SH-SY5Y (cell line): ENCODE measurements around the gene MYEOV.

Experiments
- GATA2 ChIP-seq: IDR thresholded peaks from 2 replicates; pipeline ENCODE4 v1.6.1; 2011; ENCODE audit warnings: mild to moderate bottlenecking, low read depth, low read length
- GATA3 ChIP-seq: IDR thresholded peaks from 2 replicates; pipeline ENCODE4 v1.6.1; 2011; ENCODE audit warnings: low read depth, mild to moderate bottlenecking, low read length, moderate library complexity

GRCh38 chr11:69252490-69252837 is 41.5 kb upstream of the MYEOV start:
- TF ChIP-seq GATA2: no peak
- no peak for TF ChIP-seq GATA3
